ENCODE results near the gene RAB5IF.
"Not testable (repeated sequence)": the region's sequence is repeated elsewhere in the genome, so short reads cannot be mapped to it uniquely, and the experiment has no call there.

- not testable (repeated sequence) for TF ChIP-seq CTCF (IDR thresholded peaks at IDR 0.05); SIN3A (IDR thresholded peaks at IDR 0.05; ENCODE audit: borderline replicate concordance, insufficient read depth, low read depth, low read length); TCF7L2 (IDR thresholded peaks at IDR 0.05; ENCODE audit: low read depth, low read length); REST (IDR thresholded peaks at IDR 0.05; ENCODE audit: insufficient read depth in 1 of 2, low read depth in 2 of 2, low read length in 1 of 2)
Measured at GRCh38 chr20:36564726-36565121, 40.9 kb upstream of the RAB5IF start.

All from Panc1 (cell line).